ENCODE results near the gene HARBI1.
"Not testable (repeated sequence)": the region's sequence is repeated elsewhere in the genome, so short reads cannot be mapped to it uniquely, and the experiment has no call there.

The HARBI1 gene

GRCh38 chr11:46594785-46595184 lies 22.2 kb downstream of the HARBI1 start:
- DNase-seq: no peak

- no peak for DNase-seq
Observed at GRCh38 chr11:46594374-46594700, 22.7 kb downstream of the HARBI1 start.

- peak; percentile 92 for DNase-seq
Observed at GRCh38 chr11:46593550-46594373, 23.3 kb downstream of the HARBI1 start, which contains the start of gene AMBRA1. TSS of gene AMBRA1 (minus strand) at chr11:46594023. CDS start at chr11:46548380, 45,643 bp downstream.

GRCh38 chr11:46590740-46591605 lies 26.1 kb downstream of the HARBI1 start:
- DNase-seq: no peak

GRCh38 chr11:46588915-46589314 lies 28.1 kb downstream of the HARBI1 start:
- no peak for DNase-seq

GRCh38 chr11:46588131-46588530 lies 28.9 kb downstream of the HARBI1 start:
- DNase-seq: no peak

- DNase-seq: not testable (repeated sequence)
Observed at GRCh38 chr11:46583513-46583912, 33.5 kb downstream of the HARBI1 start.

GRCh38 chr11:46582588-46582987 lies 34.4 kb downstream of the HARBI1 start:
- DNase-seq: no peak

- DNase-seq: no peak
Observed at GRCh38 chr11:46577058-46577457, 40.0 kb downstream of the HARBI1 start.

GRCh38 chr11:46574656-46575055 lies 42.4 kb downstream of the HARBI1 start:
- no peak for DNase-seq

- no peak for DNase-seq
Observed at GRCh38 chr11:46570790-46571398, 46.1 kb downstream of the HARBI1 start.

- DNase-seq: no peak
Observed at GRCh38 chr11:46565232-46565840, 51.7 kb downstream of the HARBI1 start.

- DNase-seq: no peak
Observed at GRCh38 chr11:46564459-46564858, 52.6 kb downstream of the HARBI1 start.

- no peak for DNase-seq
Observed at GRCh38 chr11:46562527-46562926, 54.5 kb downstream of the HARBI1 start.

GRCh38 chr11:46560300-46560991 lies 56.6 kb downstream of the HARBI1 start:
- no peak for DNase-seq

- no peak for DNase-seq
Observed at GRCh38 chr11:46559815-46560214, 57.2 kb downstream of the HARBI1 start.

- no peak for DNase-seq
Observed at GRCh38 chr11:46557684-46558151, 59.3 kb downstream of the HARBI1 start.

- no peak for DNase-seq
Observed at GRCh38 chr11:46555267-46556054, 61.6 kb downstream of the HARBI1 start.

- DNase-seq: no peak
Observed at GRCh38 chr11:46554213-46555147, 62.5 kb downstream of the HARBI1 start.

- no peak for DNase-seq
Observed at GRCh38 chr11:46553814-46554212, 63.2 kb downstream of the HARBI1 start.

All from right forelimb (tissue), 1 donor.